IMR-90 (cell line): ENCODE results near the gene ARHGEF12. TPM values are rescaled to one million over a fixed set of nuclear protein-coding genes. Genes with fewer than 3 reads are reported as not detected.

Experiments
- ATAC-seq: fragments of 200-7000 bp; cut with Tn5 transposase; 2 replicates; pipeline ENCODE4 v1.9.1; 2020; ENCODE audit warnings: low read depth, mild to moderate bottlenecking, moderate library complexity
- BruUV-seq: library from RNA; stranded (reverse); fragments of 400-500 nt; replicated peaks from 2 replicates; lab custom pipeline; 2021; lab: Mats Ljungman, UMichigan
- CTCF ChIA-PET: fragments of 300-600 bp; formaldehyde crosslinking; extraction: SDS; loops from one replicate; lab custom pipeline; 2021; ENCODE audit warnings: antibody characterized with exemption; lab: Yijun Ruan, JAX
- POLR2A ChIA-PET: fragments of 300-600 bp; sonication (Branson Sonifier 250); formaldehyde crosslinking; loops from one replicate; lab custom pipeline; 2022; ENCODE audit warnings: antibody characterized with exemption; ENCODE audit not compliant: unreplicated experiment; lab: Charles Lee
- DNase-seq: peaks from one replicate; pipeline ENCODE4 v3.0.0; 2013
- H2AFZ ChIP-seq: replicated peaks from 2 replicates; pipeline ENCODE3; 2013; ENCODE audit warnings: low read length, mild to moderate bottlenecking; ENCODE audit not compliant: poor library complexity
- H2AK5ac ChIP-seq: 2 replicates; pipeline ENCODE4 v1.6.1; 2013; ENCODE audit warnings: low read depth, low read length, inconsistent platforms
- H2AK9ac ChIP-seq: replicated peaks from 2 replicates; pipeline ENCODE3; 2013; ENCODE audit warnings: mild to moderate bottlenecking, low read depth, low read length, moderate library complexity; ENCODE audit not compliant: poor library complexity
- H2BK120ac ChIP-seq: 2 replicates; pipeline ENCODE4 v1.6.1; 2013; ENCODE audit warnings: low read depth, low read length, inconsistent platforms
- H2BK15ac ChIP-seq: 3 replicates; pipeline ENCODE4 v1.6.1; 2013; ENCODE audit warnings: low read depth, low read length, inconsistent platforms
- H2BK20ac ChIP-seq: 2 replicates; pipeline ENCODE4 v1.6.1; 2013; ENCODE audit warnings: low read depth, mild to moderate bottlenecking, inconsistent platforms, low read length, moderate library complexity
- H2BK5ac ChIP-seq: 2 replicates; pipeline ENCODE4 v1.6.1; 2013; ENCODE audit warnings: mild to moderate bottlenecking, low read depth, low read length, inconsistent platforms; ENCODE audit not compliant: poor library complexity, severe bottlenecking
- H3K14ac ChIP-seq: replicated peaks from 2 replicates; pipeline ENCODE4 v1.6.1; 2013; ENCODE audit warnings: low read depth, low read length, inconsistent platforms
- H3K18ac ChIP-seq: 2 replicates; pipeline ENCODE4 v1.6.1; 2013; ENCODE audit warnings: low read depth, low read length, control low read depth
- H3K23ac ChIP-seq: 2 replicates; pipeline ENCODE4 v1.6.1; 2013; ENCODE audit warnings: low read depth, low read length, inconsistent platforms
- H3K27ac ChIP-seq: 2 replicates; pipeline ENCODE4 v1.5.1; 2013; ENCODE audit warnings: mild to moderate bottlenecking, control low read depth, low read length; ENCODE audit not compliant: insufficient read depth
- H3K27me3 ChIP-seq: 2 replicates; pipeline ENCODE4 v1.6.1; 2013; ENCODE audit warnings: low read length; ENCODE audit not compliant: control insufficient read depth, insufficient read depth
- H3K36me3 ChIP-seq: 2 replicates; pipeline ENCODE4 v1.6.1; 2013; ENCODE audit warnings: low read length, mixed read lengths; ENCODE audit not compliant: control insufficient read depth, insufficient read depth
- H3K4ac ChIP-seq: 2 replicates; pipeline ENCODE4 v1.6.1; 2013; ENCODE audit warnings: low read depth, low read length, inconsistent platforms
- H3K4me1 ChIP-seq: 2 replicates; pipeline ENCODE4 v1.6.1; 2013; ENCODE audit warnings: low read length, mixed read lengths; ENCODE audit not compliant: control insufficient read depth, insufficient read depth
- H3K4me2 ChIP-seq: 2 replicates; pipeline ENCODE4 v1.6.1; 2013; ENCODE audit warnings: low read depth, mild to moderate bottlenecking, control low read depth, low read length, moderate library complexity
- H3K4me3 ChIP-seq: 2 replicates; pipeline ENCODE4 v1.5.1; 2013; ENCODE audit warnings: low read depth, mild to moderate bottlenecking, control low read depth, low read length, moderate library complexity; ENCODE audit not compliant: insufficient read depth
- H3K56ac ChIP-seq: 2 replicates; pipeline ENCODE4 v1.6.1; 2013; ENCODE audit warnings: low read length, inconsistent platforms; ENCODE audit not compliant: insufficient read depth; ENCODE audit errors: extremely low read depth
- H3K79me1 ChIP-seq, 2 experiments: 2 replicates each; pipeline ENCODE4 v1.6.1; 2013; ENCODE audit warnings: low read length in 2 of 2, inconsistent platforms in 1 of 2, low read depth in 1 of 2
- H3K9ac ChIP-seq: 2 replicates; pipeline ENCODE4 v1.6.1; 2013; ENCODE audit warnings: low read depth, low read length, control low read depth
- H3K9me1 ChIP-seq: 2 replicates; pipeline ENCODE4 v1.6.1; 2013; ENCODE audit warnings: low read length, inconsistent platforms; ENCODE audit not compliant: insufficient read depth
- H3K9me3 ChIP-seq: 2 replicates; pipeline ENCODE4 v1.6.1; 2013; ENCODE audit warnings: low read length; ENCODE audit not compliant: control insufficient read depth, insufficient read depth
- H4K20me1 ChIP-seq: 2 replicates; pipeline ENCODE4 v1.6.1; 2013; ENCODE audit warnings: low read length, inconsistent platforms; ENCODE audit not compliant: insufficient read depth
- H4K5ac ChIP-seq: 2 replicates; pipeline ENCODE4 v1.6.1; 2013; ENCODE audit warnings: mild to moderate bottlenecking, low read depth, low read length, control low read depth
- H4K8ac ChIP-seq, 2 experiments: 2 replicates each; pipeline ENCODE4 v1.6.1; 2013; ENCODE audit warnings: low read depth in 2 of 2, low read length in 2 of 2, control low read depth in 1 of 2, inconsistent platforms in 1 of 2
- H4K91ac ChIP-seq: 2 replicates; pipeline ENCODE4 v1.6.1; 2013; ENCODE audit warnings: low read depth, low read length, inconsistent platforms; ENCODE audit not compliant: insufficient read depth
- CEBPB ChIP-seq: IDR thresholded peaks from 2 replicates; pipeline ENCODE4 v1.6.1; 2012; ENCODE audit warnings: low read depth, low read length, improper control_type of control experiment
- RAD21 ChIP-seq: IDR thresholded peaks from 2 replicates; pipeline ENCODE4 v1.6.1; 2012; ENCODE audit warnings: low read length, improper control_type of control experiment
- RFX5 ChIP-seq: IDR thresholded peaks from 2 replicates; pipeline ENCODE4 v1.8.0; 2012; ENCODE audit warnings: low read depth, mild to moderate bottlenecking, low read length, moderate library complexity
- WGBS, 2 experiments: methylation state at CpG; one replicate each; pipeline versions ENCODE4 v1.1.5 to v1.1.7; 2013; ENCODE audit warnings: missing lambda C conversion rate in 2 of 2; ENCODE audit not compliant: insufficient read length in 1 of 2; ENCODE audit errors: extremely low coverage in 2 of 2; 5-methylcytosine and 5-hydroxymethylcytosine counted together
- dilution Hi-C: fragments of 300-500 bp; cut with HindIII; formaldehyde crosslinking; loops from one replicate; pipeline ENCODE4 v1.14.3; 2018; ENCODE audit warnings: low sequenced_read_pairs; ENCODE audit not compliant: unreplicated experiment
- in situ Hi-C: fragments of 300-500 bp; cut with MboI; formaldehyde crosslinking; loops from 3 replicates; pipeline ENCODE4 v1.14.3; 2019; ENCODE audit warnings: low sequenced_read_pairs, inconsistent platforms, mixed read lengths
- intact Hi-C: fragments of 100-400 bp; cut with micrococcal nuclease; formaldehyde crosslinking; loops from 2 replicates; pipeline ENCODE4 v1.10.0; 2022
- polyA plus RNA-seq, 3 experiments: library from polyadenylated mRNA; depleted of rRNA; stranded (reverse); fragments of >200 nt; gene quantifications; 2 replicates each; pipeline ENCODE4 v1.2.3, GENCODE V29; 2012; ENCODE audit warnings: low replicate concordance in 1 of 3
- total RNA-seq: library from RNA; depleted of rRNA; stranded (reverse); fragments of >200 nt; gene quantifications from 2 replicates; pipeline ENCODE4 v1.2.3, GENCODE V29; 2012

Gene ARHGEF12
- total and polyA plus RNA-seq, 2 of the 4 experiments (the other 2 are of a cell fraction) = 25.5 to 115 TPM

- H3K36me3 ChIP-seq = peaks cover 43% of the 10 kb centered on the region
- no peak overlapping the region for H3K18ac ChIP-seq
- no peak overlapping the region for H2BK5ac ChIP-seq
- ATAC-seq (no peak; the same call in 1 of the 2 replicates), DNase-seq (no peak)
- H3K9ac ChIP-seq = no peak overlapping the region
- BruUV-seq = no TSS peak
- no peak overlapping the region for H3K56ac ChIP-seq
- H3K79me1 ChIP-seq = peaks cover 15 to 17% of the 10 kb centered on the region in 2 experiments; a peak in 2 of 4 replicates
- no peak overlapping the region for H2BK15ac ChIP-seq
- no peak overlapping the region for H3K27ac ChIP-seq
- H3K23ac ChIP-seq = no peak overlapping the region
- 0 out of 2 replicates have a peak, but pooled peaks cover 2% of the 10 kb centered on the region for H3K9me1 ChIP-seq
- no peak overlapping the region for H3K14ac ChIP-seq
- no CpG with 5 or more reads among the region's 3 CpGs for WGBS, 2 experiments
- in situ Hi-C loops = no loop called here
- no peak overlapping the region for H3K4me3 ChIP-seq
- H3K4me1 ChIP-seq = peaks cover 2% of the 10 kb centered on the region; the same call in 1 of the 2 replicates
- H2AFZ ChIP-seq = no peak overlapping the region
- H2AK9ac ChIP-seq = no peak overlapping the region
- H4K91ac ChIP-seq = no peak overlapping the region
- TF ChIP-seq RFX5 (no peak), RAD21 (no peak), CEBPB (no peak)
- no peaks in the 10 kb centered on the region for H3K9me3 ChIP-seq
- no peak overlapping the region for H2BK20ac ChIP-seq
- ChIA-PET POLR2A (no interaction called here), CTCF (no interaction called here)
- H4K8ac ChIP-seq = no peak overlapping the region
- intact Hi-C loops = no loop called here
- H3K27me3 ChIP-seq = no peaks in the 10 kb centered on the region
- no peak overlapping the region for H3K4me2 ChIP-seq
- no peak overlapping the region for H2BK120ac ChIP-seq
- dilution Hi-C loops = no loop called here
- H4K5ac ChIP-seq = no peak overlapping the region
- no peak overlapping the region for H3K4ac ChIP-seq
- H2AK5ac ChIP-seq = no peak overlapping the region
- H4K20me1 ChIP-seq = no peaks in the 10 kb centered on the region
Observed at GRCh38 chr11:120484722-120485121, 148.5 kb downstream of the ARHGEF12 start.
